Immature natural killer cell (primary cell): ENCODE results near the gene TLE2. TPM values are rescaled to one million over a fixed set of nuclear protein-coding genes. Genes with fewer than 3 reads are reported as not detected.

Source experiments
- DNase-seq, 3 donors: peaks; one replicate each; pipeline ENCODE4 v3.0.0; 2022; ENCODE audit warnings: mixed read lengths in 1 of 3
- H3K27ac Mint-ChIP-seq, 6 donors: one replicate each; pipeline ENCODE4 v1.8.0; 2020; ENCODE audit warnings: mixed read lengths in 6 of 6, mild to moderate bottlenecking in 5 of 6, inconsistent platforms in 4 of 6, moderate library complexity in 3 of 6
- H3K27me3 Mint-ChIP-seq, 3 donors: one replicate each; pipeline ENCODE4 v1.8.0; 2020 to 2021; ENCODE audit warnings: low read depth in 3 of 3, mild to moderate bottlenecking in 3 of 3, mixed read lengths in 3 of 3, moderate library complexity in 3 of 3, inconsistent platforms in 1 of 3
- H3K36me3 Mint-ChIP-seq, 3 donors: one replicate each; pipeline ENCODE4 v1.8.0; 2020; ENCODE audit warnings: mixed read lengths in 3 of 3, inconsistent platforms in 2 of 3, mild to moderate bottlenecking in 2 of 3
- H3K4me1 Mint-ChIP-seq, 2 donors: one replicate each; pipeline ENCODE4 v1.8.0; 2020; ENCODE audit warnings: inconsistent platforms in 2 of 2, mild to moderate bottlenecking in 2 of 2, mixed read lengths in 2 of 2, moderate library complexity in 1 of 2
- H3K4me3 Mint-ChIP-seq, 5 donors: one replicate each; pipeline ENCODE4 v1.8.0; 2020; ENCODE audit warnings: mild to moderate bottlenecking in 5 of 5, mixed read lengths in 5 of 5, inconsistent platforms in 3 of 5, moderate library complexity in 3 of 5
- H3K9me3 Mint-ChIP-seq, 6 donors: one replicate each; pipeline ENCODE4 v1.8.0; 2020; ENCODE audit warnings: mild to moderate bottlenecking in 6 of 6, mixed read lengths in 6 of 6, inconsistent platforms in 4 of 6, moderate library complexity in 3 of 6
- polyA plus RNA-seq, 3 donors: library from polyadenylated mRNA; unstranded; fragments of 300-500 nt; fragmentation: Illumina TruSeq; gene quantifications; one replicate each; pipeline ENCODE4 v1.2.3, GENCODE V29; 2021

The TLE2 gene
- polyA plus RNA-seq, result 1 to 10 TPM; 1.2 to 2.4 (median 1.3) TPM

DNA sequence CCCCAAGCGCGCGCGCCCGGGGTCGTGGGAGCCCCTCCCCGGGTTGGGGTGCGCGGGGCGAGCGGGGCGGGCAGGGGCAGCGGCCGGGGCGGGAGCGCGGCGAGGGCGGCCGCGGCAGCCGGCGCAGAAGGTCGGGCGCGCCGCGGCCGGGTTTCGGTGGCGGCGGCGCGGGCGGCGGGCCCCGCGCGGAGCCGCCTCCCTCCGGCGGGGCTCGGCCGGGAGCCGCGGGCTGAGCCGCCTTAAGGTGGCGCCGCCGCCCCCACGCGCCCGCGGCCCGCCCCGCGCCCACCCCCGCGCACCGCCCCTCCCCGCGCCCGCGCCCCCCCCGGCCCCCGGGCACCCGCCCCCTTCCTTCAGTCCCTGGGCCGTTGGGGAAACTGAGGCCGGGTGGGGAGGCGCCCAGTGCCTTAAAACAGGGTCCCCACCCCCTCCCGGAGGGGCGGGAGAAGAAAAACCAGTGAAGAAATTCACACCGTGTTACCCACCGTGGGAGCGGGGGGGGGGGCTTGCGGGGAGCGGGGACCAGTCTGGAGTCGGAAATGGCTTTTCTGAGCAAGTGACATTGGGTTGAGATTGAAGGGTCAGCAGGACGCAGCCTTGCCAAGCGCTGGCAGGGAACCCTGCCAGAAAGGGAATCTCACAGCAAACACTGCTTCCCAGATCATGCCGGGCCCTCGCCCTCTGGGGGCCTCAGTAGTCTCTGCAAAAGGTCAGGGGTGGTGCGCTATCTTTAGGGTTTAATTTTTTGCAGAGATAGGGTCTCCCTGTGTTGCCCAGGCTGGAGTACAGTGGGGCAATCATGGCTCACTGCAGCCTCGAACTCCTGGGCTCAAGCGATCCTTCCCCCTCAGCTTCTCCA is at the start of gene TLE2:
TLE2 (minus strand) TSS at position 216 of the 859 bp plus-strand sequence. CDS start 376 bp downstream, outside the sequence.
- H3K4me1 Mint-ChIP-seq, result peaks cover 12 to 31% of the 10 kb centered on the region in 2 donors
- H3K4me3 Mint-ChIP-seq, result peak within 1 kb of the TSS; percentile 68 to 82 (median 75)
- H3K27me3 Mint-ChIP-seq, result peaks cover 5 to 12% (median 9%) of the 10 kb centered on the region in 3 donors
- no peaks in the 10 kb centered on the region for H3K36me3 Mint-ChIP-seq
- peak in 2 of 3 donors; percentile 17 to 33 for DNase-seq
- H3K9me3 Mint-ChIP-seq, result no peaks in the 10 kb centered on the region
- H3K27ac Mint-ChIP-seq, result peak within 1 kb of the TSS in 3 of 6 donors; percentile 31 to 64 (median 35)

DNA sequence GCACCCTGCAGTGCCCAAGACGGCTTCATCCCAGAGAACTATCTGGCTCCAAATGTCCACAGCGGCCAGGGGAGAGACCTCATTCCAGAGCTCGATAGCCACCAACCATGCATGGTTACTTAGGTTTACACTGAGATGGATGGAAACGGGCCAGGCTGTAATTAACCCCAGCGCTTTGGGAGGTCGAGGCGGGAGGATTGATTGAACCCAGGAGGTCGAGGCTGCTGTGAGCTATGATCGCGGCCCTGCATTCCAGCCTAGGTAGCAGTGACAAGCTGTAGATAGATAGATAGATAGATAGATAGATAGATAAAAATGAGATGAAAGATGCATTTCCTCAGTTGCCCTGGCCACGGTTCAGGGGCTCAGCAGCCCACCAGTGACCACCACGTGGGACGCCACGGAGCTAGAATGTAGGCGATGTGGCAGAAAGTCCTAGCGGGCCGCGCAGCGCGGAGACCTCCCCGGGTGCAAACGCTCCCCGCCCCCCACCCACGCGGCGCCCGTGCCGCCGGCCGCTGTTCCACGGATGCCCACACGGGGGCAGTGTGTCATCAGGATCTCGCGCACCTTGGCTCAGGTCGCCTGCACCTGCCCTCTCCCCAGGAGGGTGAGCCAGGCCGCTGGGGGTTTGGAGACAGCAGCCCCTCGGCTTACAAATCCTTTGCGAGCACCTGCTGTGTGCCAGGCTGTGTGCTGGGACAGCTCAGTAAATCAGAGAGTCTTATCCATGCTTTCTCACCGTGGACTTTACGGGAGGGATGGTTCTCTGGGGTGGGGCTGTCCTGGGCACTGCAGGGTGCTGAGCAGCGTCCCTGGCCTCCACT is 46.7 kb upstream of the TLE2 start:
- H3K36me3 Mint-ChIP-seq, result no peaks in the 10 kb centered on the region
- no peak overlapping the region for H3K27ac Mint-ChIP-seq
- DNase-seq, result peak; percentile 58 to 62 (median 62)
- no peaks in the 10 kb centered on the region for H3K27me3 Mint-ChIP-seq
- H3K4me3 Mint-ChIP-seq, result no peak overlapping the region
- H3K4me1 Mint-ChIP-seq, result peaks cover 0 to 3% of the 10 kb centered on the region in 2 donors
- no peaks in the 10 kb centered on the region for H3K9me3 Mint-ChIP-seq

DNA sequence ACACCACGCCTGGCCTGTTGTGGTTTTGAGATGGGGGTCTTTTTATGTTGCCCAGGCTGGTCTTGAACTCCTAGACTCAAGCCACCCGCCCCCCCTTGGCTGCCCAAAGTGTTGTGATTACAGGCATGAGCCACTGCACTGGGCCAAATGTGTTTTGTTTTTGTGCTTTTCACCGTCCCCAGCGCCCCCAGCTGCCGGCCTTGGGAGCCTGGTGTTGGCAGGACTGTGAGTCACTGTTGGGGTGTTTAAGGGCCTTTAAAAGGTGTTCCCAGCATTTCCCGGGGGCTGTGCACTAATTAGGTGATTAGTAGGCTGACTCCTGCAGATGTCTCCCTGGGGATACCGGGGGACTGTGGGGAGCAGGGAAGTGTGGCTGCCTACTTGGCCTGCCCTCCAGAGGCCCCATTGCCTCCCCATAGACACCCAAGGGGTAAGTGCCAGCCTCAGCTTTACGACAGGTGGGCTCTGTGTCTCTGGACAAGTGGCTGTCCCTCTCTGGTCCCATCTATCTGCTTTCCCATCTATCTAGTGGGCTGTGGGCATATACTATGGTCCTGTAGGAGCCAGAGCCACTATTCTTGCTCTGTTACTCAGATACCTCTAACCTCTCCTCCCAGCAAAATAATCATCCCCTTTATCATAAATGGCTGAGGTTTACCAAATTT is 45.0 kb upstream of the TLE2 start:
- no peak for DNase-seq
- H3K9me3 Mint-ChIP-seq, result no peaks in the 10 kb centered on the region
- H3K4me3 Mint-ChIP-seq, result no peak overlapping the region
- no peaks in the 10 kb centered on the region for H3K27me3 Mint-ChIP-seq
- H3K36me3 Mint-ChIP-seq, result no peaks in the 10 kb centered on the region
- H3K27ac Mint-ChIP-seq, result no peak overlapping the region
- peaks cover 0 to 3% of the 10 kb centered on the region in 2 donors for H3K4me1 Mint-ChIP-seq

DNA sequence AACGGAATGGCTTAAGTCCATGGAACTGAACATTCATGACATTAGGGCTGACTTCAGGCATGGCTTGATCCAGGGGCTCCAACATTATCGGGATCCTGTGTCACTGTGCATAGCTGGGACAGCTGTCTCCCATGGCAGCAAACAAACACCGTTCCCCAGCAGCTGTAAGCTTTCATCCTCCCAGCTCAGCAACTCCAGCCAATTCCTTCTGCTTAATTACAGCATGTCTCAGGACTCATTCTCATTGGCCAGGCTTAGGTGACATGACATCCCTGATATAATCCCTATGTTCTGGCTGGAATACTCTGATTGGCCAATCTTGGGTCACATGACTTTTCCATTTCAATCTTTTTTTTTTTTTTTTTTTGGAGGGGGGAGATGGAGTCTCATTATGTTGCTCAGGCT is 44.1 kb upstream of the TLE2 start:
- H3K36me3 Mint-ChIP-seq, result no peaks in the 10 kb centered on the region
- H3K9me3 Mint-ChIP-seq, result no peaks in the 10 kb centered on the region
- DNase-seq, result no peak
- H3K4me3 Mint-ChIP-seq, result no peak overlapping the region
- H3K4me1 Mint-ChIP-seq, result peaks cover 0 to 3% of the 10 kb centered on the region in 2 donors
- no peaks in the 10 kb centered on the region for H3K27me3 Mint-ChIP-seq
- no peak overlapping the region for H3K27ac Mint-ChIP-seq

DNA sequence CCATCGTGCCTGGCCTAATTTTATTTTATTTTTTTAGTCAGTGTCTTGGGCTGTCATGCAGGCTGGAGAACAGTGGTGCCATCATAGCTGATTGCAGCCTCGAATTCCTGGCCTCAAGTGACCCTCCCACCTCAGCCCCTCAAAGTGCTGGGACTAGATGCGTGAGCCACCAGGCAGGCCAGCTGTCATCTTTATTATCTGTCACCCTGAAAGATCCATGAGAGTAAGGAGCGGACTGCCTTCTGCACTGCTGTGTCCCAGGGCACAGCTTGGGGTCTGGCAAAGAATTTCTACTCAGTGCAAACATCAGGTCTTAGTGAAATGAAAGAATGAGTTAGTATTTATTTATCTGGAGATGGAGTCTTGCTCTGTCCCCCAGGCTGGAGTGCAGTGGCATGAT is 42.7 kb upstream of the TLE2 start:
- Mint-ChIP-seq H3K4me1 (peaks cover 0 to 3% of the 10 kb centered on the region in 2 donors), H3K36me3 (no peaks in the 10 kb centered on the region), H3K27me3 (peaks cover 0 to 2% (median 0%) of the 10 kb centered on the region in 3 donors), H3K4me3 (no peak overlapping the region), H3K9me3 (no peaks in the 10 kb centered on the region), H3K27ac (no peak overlapping the region)
- DNase-seq, result no peak

DNA sequence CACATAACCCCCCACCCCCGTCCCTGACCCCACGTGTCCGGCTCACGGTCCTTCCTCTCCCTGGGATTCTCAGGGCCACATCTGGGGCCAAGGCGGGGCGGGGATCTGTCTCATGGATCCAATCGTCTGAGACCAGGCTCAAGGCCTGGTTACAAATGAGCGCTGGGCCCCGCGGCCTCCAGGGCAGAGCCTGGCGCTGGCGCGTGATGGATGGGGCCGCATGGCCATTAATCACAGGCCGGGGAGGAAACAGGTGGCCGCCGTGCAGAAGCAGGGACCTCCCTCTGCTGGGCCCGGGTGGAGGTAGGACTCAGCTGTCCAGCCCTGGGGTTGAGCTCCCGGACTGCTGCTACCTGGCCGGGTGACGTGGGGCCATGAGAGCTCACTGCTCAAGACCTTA is 39.0 kb upstream of the TLE2 start:
- DNase-seq, result no peak
- Mint-ChIP-seq H3K27me3 (peaks cover 2 to 3% (median 2%) of the 10 kb centered on the region in 3 donors), H3K4me3 (no peak overlapping the region), H3K9me3 (no peaks in the 10 kb centered on the region), H3K27ac (no peak overlapping the region), H3K4me1 (peaks cover 5 to 21% of the 10 kb centered on the region in 2 donors), H3K36me3 (no peaks in the 10 kb centered on the region)

DNA sequence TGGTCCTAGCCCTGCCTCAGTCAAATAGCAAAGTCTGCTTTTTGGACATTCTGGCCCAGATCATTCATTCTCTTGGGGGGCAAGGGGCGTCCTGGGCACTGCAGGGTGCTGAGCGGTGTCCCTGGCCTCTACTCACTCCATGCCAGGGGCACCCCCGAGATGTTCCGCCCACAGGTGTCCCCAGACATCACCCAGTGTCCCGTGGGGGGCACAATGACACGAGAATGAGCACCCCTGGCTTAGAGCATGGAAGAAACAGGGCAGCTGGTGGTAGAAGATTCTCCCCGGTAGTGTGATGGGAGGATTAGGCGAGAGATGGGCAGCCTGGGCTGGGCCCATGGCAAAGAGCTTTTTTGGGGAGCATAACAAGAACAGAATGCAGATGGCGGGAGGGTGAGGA is 38.5 kb upstream of the TLE2 start:
- peaks cover 2 to 5% (median 4%) of the 10 kb centered on the region in 3 donors for H3K27me3 Mint-ChIP-seq
- no peak overlapping the region for H3K27ac Mint-ChIP-seq
- DNase-seq, result no peak
- peaks cover 10 to 24% of the 10 kb centered on the region in 2 donors for H3K4me1 Mint-ChIP-seq
- no peaks in the 10 kb centered on the region for H3K9me3 Mint-ChIP-seq
- no peaks in the 10 kb centered on the region for H3K36me3 Mint-ChIP-seq
- no peak overlapping the region for H3K4me3 Mint-ChIP-seq

DNA sequence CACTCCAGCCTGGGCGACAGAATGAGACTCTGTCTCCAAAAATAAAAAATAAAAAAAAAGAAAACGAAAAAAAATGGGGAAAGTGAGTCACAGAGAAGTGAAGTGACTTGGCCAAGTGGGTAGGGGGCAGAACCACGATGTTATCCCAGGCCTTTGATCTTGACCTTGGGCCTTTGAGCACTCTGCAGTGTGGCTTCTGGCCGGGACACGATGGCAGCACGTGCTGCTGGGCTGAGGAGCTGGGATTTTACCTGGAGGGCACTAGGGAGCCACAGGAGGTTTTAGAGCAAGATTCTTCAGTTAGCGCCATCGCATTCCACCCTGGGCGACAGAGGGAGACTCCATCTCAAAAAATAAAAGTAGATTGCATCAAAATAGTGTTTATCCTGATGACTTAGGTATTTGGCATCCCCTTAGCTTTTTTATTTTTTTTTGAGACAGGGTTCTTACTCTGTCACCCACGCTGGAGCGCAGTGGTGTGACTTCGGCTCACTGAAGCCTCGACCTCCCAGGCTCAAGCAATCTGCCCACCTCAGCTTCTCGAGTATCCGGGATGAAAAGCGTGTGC is 37.5 kb upstream of the TLE2 start:
- Mint-ChIP-seq H3K4me3 (no peak overlapping the region), H3K36me3 (no peaks in the 10 kb centered on the region), H3K9me3 (no peaks in the 10 kb centered on the region), H3K27ac (peak overlapping the region in 2 of 6 donors; percentile 24 to 80), H3K27me3 (peaks cover 2 to 5% (median 4%) of the 10 kb centered on the region in 3 donors), H3K4me1 (peaks cover 10 to 24% of the 10 kb centered on the region in 2 donors)
- DNase-seq, result no peak

DNA sequence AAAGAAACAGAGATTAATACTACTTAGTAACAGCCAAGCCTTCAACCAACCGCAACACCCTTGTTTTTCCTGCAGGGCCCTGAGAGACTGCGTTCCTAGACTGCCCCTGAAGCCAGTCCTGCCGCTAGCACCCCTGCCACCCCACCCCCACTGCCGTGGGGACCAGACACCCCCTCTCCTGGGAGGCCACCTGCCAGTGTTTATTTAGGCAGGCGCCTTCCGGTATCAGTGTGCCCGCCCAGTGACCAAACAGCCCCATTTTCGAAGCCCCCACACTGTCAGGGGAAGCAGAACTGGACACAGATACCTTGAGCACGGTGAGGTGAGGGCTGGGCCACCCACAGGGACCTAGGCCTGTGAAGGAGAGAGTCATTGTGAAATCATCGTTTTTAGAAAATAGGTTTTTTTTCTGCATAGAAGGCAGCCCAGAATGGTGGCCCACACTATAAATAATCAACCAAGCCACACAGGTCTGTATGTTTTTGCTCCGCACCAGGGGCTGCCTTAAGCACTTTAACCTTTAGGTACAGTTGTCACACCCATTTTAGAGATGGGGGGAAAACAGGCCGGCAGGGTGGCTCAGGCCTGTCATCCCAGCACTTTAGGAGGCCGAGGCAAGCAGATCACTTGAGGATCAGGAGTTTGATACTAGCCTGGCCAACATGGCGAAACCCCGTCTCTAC is 36.7 kb upstream of the TLE2 start:
- H3K4me3 Mint-ChIP-seq, result peak overlapping the region in 2 of 5 donors; percentile 14 to 36
- H3K27ac Mint-ChIP-seq, result peak overlapping the region in 5 of 6 donors; percentile 43 to 87 (median 72)
- H3K4me1 Mint-ChIP-seq, result peaks cover 13 to 27% of the 10 kb centered on the region in 2 donors
- no peaks in the 10 kb centered on the region for H3K9me3 Mint-ChIP-seq
- peak; percentile 10 to 23 (median 21) for DNase-seq
- peaks cover 4 to 5% (median 5%) of the 10 kb centered on the region in 3 donors for H3K27me3 Mint-ChIP-seq
- no peaks in the 10 kb centered on the region for H3K36me3 Mint-ChIP-seq

DNA sequence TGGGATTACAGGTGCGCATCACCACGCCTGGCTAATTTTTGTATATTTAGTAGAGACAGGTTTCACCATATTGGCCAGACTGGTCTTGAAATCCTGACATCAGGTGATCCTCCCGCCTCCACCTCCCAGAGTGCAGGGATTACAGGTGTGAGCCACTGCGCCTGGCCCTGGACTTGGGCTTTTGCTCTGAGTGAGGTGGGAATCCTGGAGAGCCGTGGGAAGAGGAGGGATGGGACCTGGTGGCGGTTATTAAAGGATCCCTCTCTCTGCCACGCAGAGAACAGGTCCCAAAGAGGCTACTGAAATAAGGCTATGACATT is 34.9 kb upstream of the TLE2 start:
- Mint-ChIP-seq H3K36me3 (peaks cover 0 to 3% (median 0%) of the 10 kb centered on the region in 3 donors), H3K4me3 (peak overlapping the region in 4 of 5 donors; percentile 47 to 88 (median 88)), H3K27ac (peak overlapping the region in 5 of 6 donors; percentile 89 to 94 (median 91)), H3K9me3 (no peaks in the 10 kb centered on the region), H3K27me3 (peaks cover 4 to 10% (median 5%) of the 10 kb centered on the region in 3 donors), H3K4me1 (peaks cover 30 to 42% of the 10 kb centered on the region in 2 donors)
- DNase-seq, result no peak

DNA sequence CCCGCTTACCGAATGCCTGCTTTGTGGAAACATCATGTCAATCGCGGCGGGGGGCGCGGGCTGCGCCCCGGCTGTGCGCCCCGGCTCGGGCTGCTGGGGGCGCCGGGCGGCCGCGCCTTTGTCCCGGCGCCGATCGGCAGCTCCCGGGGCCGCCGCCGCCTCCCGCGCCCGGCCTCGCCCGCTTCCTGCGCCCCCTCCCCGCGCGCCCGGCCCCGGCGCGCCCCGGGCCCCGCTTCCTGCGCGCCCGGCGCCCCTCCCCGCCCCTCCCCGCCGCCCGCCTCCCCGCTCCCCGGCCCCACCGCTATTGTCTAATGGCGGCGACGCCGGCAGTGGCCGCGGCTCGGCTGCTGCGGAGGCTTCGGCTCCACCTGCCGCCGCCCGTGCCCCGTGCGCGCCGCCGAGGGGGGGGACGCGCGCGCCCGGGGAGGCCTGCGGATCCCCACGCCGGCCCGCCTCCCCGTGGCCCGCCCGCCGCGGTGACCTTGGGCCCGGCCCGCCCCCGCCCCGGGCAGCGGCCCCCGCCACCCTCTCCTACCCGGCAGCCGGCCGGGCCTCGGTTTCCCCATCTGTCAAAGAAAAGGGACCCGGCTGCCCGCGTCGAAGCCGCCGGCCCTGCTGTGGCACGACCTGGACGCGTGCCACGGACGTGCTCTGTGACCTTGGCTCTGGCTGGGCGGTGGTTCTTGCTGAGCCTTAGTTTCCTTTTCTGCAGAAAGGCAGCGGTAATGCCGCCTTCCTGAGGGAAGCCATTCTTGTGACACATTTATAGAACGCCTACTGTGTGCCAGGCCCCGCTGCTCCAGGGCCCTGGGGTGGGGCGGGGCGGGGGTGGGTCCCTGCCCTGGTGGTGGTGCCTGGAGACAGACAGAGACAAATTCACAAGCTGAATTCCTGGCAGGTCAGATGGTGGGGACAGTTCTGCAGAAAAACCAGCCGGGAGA is 33.4 kb upstream of the TLE2 start, which contains the start of gene TLE5:
TLE5 (minus strand) TSS at position 331 of the 941 bp plus-strand sequence; CDS start at position 36, 295 bp downstream.
- peaks cover 0 to 17% (median 5%) of the 10 kb centered on the region in 3 donors for H3K36me3 Mint-ChIP-seq
- peak; percentile 71 to 77 (median 77) for DNase-seq
- peaks cover 45 to 55% of the 10 kb centered on the region in 2 donors for H3K4me1 Mint-ChIP-seq
- peaks cover 4 to 10% (median 5%) of the 10 kb centered on the region in 3 donors for H3K27me3 Mint-ChIP-seq
- no peaks in the 10 kb centered on the region for H3K9me3 Mint-ChIP-seq
- H3K27ac Mint-ChIP-seq, result peak within 1 kb of the TSS; percentile 82 to 94 (median 90)
- peak within 1 kb of the TSS; percentile 80 to 90 (median 87) for H3K4me3 Mint-ChIP-seq
